Breast epithelium (tissue), 4 donors: ENCODE measurements around the gene OLFML2A. TPM values are rescaled to one million over a fixed set of nuclear protein-coding genes. Genes with fewer than 3 reads are reported as not detected.

Experiments used
- DNase-seq, 2 donors: peaks; one replicate each; pipeline ENCODE4 v3.0.0-alpha.2; 2019; ENCODE audit warnings: low spot score in 2 of 2
- H3K27ac ChIP-seq, 2 donors: fragments of 200-600 bp; sonication (generic) in 1 of 2; one replicate each; pipeline ENCODE4 v1.5.1; 2016 to 2019; ENCODE audit warnings: mild to moderate bottlenecking in 1 of 2
- H3K27me3 ChIP-seq, 2 donors: fragments of 200-600 bp; sonication (generic) in 1 of 2; one replicate each; pipeline versions ENCODE4 v1.5.1 to v1.6.0; 2017 to 2019; ENCODE audit warnings: control low read depth in 1 of 2, mild to moderate bottlenecking in 1 of 2
- H3K36me3 ChIP-seq: fragments of 200-600 bp; one replicate; pipeline ENCODE4 v1.5.1; 2019
- H3K4me1 ChIP-seq, 2 donors: fragments of 200-600 bp; sonication (generic); one replicate each; pipeline ENCODE4 v1.5.1; 2016 to 2019; ENCODE audit warnings: control low read depth in 1 of 2
- H3K4me3 ChIP-seq, 3 donors: fragments of 200-600 bp; sonication (generic); 1 replicate in 2 of 3; 2 replicates in 1 of 3; pipeline ENCODE4 v1.5.1; 2016 to 2019; ENCODE audit warnings: mild to moderate bottlenecking in 3 of 3, moderate library complexity in 2 of 3
- H3K9me3 ChIP-seq, 2 donors: fragments of 200-600 bp; sonication (generic) in 1 of 2; one replicate each; pipeline ENCODE4 v1.5.1; 2016 to 2019; ENCODE audit warnings: control low read depth in 1 of 2
- CTCF ChIP-seq, 3 donors: fragments of 450-650 bp; IDR thresholded peaks; one replicate each; pipeline ENCODE4 v1.5.1; 2016 to 2017; ENCODE audit warnings: antibody characterized with exemption in 3 of 3, mild to moderate bottlenecking in 3 of 3, moderate library complexity in 3 of 3
- POLR2A ChIP-seq: fragments of 450-650 bp; IDR thresholded peaks from one replicate; pipeline ENCODE4 v1.6.1; 2016; ENCODE audit warnings: antibody characterized with exemption, mild to moderate bottlenecking, moderate library complexity
- POLR2AphosphoS5 ChIP-seq, 3 donors: sonication (generic); formaldehyde crosslinking; IDR thresholded peaks; one replicate each; pipeline ENCODE4 v1.6.1; 2017; ENCODE audit warnings: antibody characterized with exemption in 3 of 3
- intact Hi-C: fragments of 100-400 bp; cut with DNase I; formaldehyde crosslinking; loops from one replicate; pipeline ENCODE4 v1.15.1; 2023; ENCODE audit warnings: low total_unique reads
- total RNA-seq, 3 donors: library from RNA; depleted of rRNA; stranded (reverse); fragments of >200 nt; gene quantifications; one replicate each; pipeline ENCODE4 v1.1.0, GENCODE V29; 2016

The OLFML2A gene
- total RNA-seq, 3 donors from 2014 or later = 11.4 to 25.2 (median 11.4) TPM

GRCh38 chr9:124764774-124765438 lies 12.0 kb upstream of the OLFML2A start:
- Histone ChIP-seq H3K9me3 (no peaks in the 10 kb centered on the region), H3K4me3 (no peak overlapping the region), H3K27me3 (peaks cover 0 to 14% of the 10 kb centered on the region in 2 donors), H3K27ac (no peak overlapping the region), H3K4me1 (no peaks in the 10 kb centered on the region), H3K36me3 (no peaks in the 10 kb centered on the region)
- intact Hi-C loops = no loop called here
- TF ChIP-seq POLR2A = no peak
- peak in 1 of 3 donors; percentile 7 for TF ChIP-seq CTCF (IDR thresholded peaks at IDR 0.05)
- TF ChIP-seq POLR2AphosphoS5 (IDR thresholded peaks at IDR 0.05) = no peak
- no peak for DNase-seq

- TF ChIP-seq CTCF (IDR thresholded peaks at IDR 0.05) (no peak), POLR2A (no peak), POLR2AphosphoS5 (IDR thresholded peaks at IDR 0.05) (no peak)
- Histone ChIP-seq H3K4me1 (no peaks in the 10 kb centered on the region), H3K4me3 (no peak overlapping the region), H3K27ac (no peak overlapping the region), H3K9me3 (no peaks in the 10 kb centered on the region), H3K36me3 (no peaks in the 10 kb centered on the region), H3K27me3 (peaks cover 0 to 14% of the 10 kb centered on the region in 2 donors)
- intact Hi-C loops = no loop called here
- no peak for DNase-seq
These were observed 11.5 kb upstream of the OLFML2A start for GRCh38 chr9:124765439-124765835.

GRCh38 chr9:124766326-124766725 lies 10.6 kb upstream of the OLFML2A start:
- H3K27me3 ChIP-seq = peaks cover 0 to 14% of the 10 kb centered on the region in 2 donors
- H3K9me3 ChIP-seq = no peaks in the 10 kb centered on the region
- H3K36me3 ChIP-seq = no peaks in the 10 kb centered on the region
- TF ChIP-seq POLR2AphosphoS5 (IDR thresholded peaks at IDR 0.05) (no peak), CTCF (IDR thresholded peaks at IDR 0.05) (no peak), POLR2A (no peak)
- H3K27ac ChIP-seq = no peak overlapping the region
- H3K4me3 ChIP-seq = no peak overlapping the region
- H3K4me1 ChIP-seq = no peaks in the 10 kb centered on the region
- no peak for DNase-seq
- intact Hi-C loops = no loop called here

- TF ChIP-seq CTCF (IDR thresholded peaks at IDR 0.05) (no peak), POLR2AphosphoS5 (IDR thresholded peaks at IDR 0.05) (no peak), POLR2A (no peak)
- no peaks in the 10 kb centered on the region for H3K9me3 ChIP-seq
- H3K36me3 ChIP-seq = no peaks in the 10 kb centered on the region
- H3K27me3 ChIP-seq = peaks cover 0 to 14% of the 10 kb centered on the region in 2 donors
- intact Hi-C loops = no loop called here
- H3K4me3 ChIP-seq = no peak overlapping the region
- no peaks in the 10 kb centered on the region for H3K4me1 ChIP-seq
- H3K27ac ChIP-seq = no peak overlapping the region
- DNase-seq = no peak
These were observed 9.9 kb upstream of the OLFML2A start for GRCh38 chr9:124766815-124767554.

GRCh38 chr9:124767821-124768220 lies 9.1 kb upstream of the OLFML2A start:
- Histone ChIP-seq H3K4me1 (no peaks in the 10 kb centered on the region), H3K4me3 (no peak overlapping the region), H3K36me3 (no peaks in the 10 kb centered on the region), H3K9me3 (no peaks in the 10 kb centered on the region), H3K27ac (no peak overlapping the region), H3K27me3 (peaks cover 0 to 8% of the 10 kb centered on the region in 2 donors)
- TF ChIP-seq POLR2AphosphoS5 (IDR thresholded peaks at IDR 0.05) (no peak), POLR2A (no peak), CTCF (IDR thresholded peaks at IDR 0.05) (no peak)
- DNase-seq = no peak
- intact Hi-C loops = no loop called here
